ENCODE results near the gene LRP5.
"Not testable (repeated sequence)": the region's sequence is repeated elsewhere in the genome, so short reads cannot be mapped to it uniquely, and the experiment has no call there.

Gene LRP5

DNA sequence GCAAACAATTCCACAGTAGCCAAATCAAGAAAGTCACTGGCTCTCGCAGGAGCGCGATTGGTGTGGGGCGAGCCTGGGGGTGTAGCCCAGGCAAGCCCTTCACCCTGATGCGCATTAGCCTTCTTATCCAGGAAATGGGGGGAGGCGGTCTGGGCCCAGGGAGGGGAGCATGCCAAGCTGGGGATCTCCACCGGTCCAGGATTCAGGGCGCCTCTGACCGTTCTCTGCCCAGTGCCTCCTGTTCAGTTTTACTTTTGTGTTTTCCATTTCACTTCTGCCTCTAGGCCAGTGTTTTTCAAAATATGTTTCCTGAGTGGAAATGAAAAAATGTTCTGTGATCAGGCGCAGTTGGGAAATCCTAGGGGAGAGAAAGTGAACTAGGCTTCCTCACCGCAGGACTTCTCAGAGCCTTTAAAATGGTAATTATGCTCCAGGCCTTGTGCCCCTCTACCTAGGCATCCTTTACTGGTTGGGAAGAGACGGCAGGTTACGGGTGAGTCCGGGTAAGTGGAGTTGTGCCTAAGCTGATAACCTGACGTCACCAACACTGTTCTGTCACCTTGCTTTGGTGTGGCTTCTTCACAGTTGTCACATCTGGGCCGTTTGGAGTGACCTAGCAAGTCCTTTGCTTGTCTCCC, 18.4 kb downstream of the LRP5 start:
- DNase-seq: no peak

DNA sequence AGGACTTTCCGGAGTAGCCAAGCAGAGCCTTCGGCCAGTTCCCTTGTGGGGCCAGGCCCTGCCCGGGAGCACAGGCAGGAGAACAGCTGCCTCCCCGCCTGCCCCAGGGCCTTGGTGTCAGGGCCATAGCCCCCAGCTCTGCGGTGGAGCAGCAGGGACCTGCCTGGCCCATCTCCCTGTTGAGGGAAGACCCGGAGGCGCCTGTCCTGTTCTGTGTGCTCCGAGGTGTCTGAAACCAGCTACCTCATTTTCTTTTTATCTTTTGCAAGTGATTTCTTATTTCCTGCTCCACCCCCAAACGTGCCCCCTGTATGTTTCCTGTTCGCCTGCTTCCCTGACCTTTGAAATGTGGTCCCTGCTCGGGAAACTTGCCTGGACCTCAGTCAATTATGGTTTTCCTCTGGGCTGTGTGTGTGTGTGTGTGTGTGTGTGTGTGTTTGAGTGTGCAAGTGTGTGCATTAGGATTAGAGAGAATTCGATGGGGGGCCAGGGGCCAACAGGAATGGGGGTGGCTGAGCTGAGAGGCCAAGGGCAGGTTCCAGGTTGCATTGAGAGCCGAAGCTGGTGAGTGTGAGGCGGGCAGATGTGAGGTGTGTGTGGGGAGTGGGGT, 19.1 kb downstream of the LRP5 start:
- no peak for DNase-seq

DNA sequence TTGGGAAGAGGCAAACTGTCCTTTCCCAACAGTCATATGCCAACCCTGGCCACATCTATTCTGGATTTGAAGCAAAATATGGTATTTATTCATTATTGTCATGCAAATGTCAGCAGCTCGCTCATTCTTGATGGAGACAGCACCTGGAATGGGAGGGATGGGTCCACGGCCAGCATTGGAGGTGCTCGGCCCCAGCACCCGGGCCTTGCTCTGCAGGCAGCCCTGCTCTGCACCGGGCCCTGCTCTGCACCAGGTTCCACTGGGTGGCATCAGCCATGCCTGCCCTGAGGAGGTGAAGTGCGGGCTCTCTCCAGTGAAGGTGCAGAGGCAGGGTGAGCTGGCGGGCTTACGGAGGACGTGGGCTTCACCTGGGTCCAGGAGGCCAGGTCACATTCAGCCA, 19.8 kb downstream of the LRP5 start:
- DNase-seq: no peak

DNA sequence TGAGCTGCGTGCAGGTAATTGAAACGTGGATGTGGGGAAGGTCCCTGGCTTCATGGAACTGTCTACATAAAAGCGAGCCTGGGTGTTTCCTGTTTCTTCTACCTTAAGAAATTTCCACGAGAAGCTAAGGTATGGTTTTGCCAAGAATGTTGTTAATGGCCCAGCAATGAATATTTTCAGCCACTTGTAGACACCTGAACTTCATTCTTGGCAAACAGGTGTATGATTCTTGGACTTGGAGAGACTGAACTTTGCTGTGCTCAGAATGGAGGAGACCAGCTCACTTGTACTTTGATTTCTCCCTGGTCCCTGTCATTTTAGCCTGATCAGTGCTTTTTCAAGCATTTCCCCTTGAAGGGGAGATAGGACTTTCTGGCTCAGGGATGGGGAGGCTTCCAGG, 20.8 kb downstream of the LRP5 start:
- DNase-seq: no peak

DNA sequence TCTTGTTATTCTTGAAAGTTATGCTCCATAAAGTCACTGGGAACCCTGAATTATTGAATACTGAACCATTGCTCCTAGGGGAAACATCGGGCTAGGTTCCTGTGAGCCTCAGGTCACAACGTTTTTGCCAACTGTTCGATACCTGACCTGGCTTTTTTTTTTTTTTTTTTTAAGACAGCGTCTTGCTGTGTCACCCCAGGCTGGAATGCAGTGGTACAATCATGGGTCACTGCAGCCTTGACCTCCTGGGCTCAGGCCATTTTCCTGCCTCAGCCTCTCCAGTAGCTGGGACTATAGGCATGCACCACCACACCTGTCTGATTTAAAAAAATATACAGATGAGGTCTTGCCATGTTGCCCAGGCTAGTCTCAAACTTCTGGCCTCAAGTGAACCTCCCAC, 22.5 kb downstream of the LRP5 start:
- DNase-seq: no peak

DNA sequence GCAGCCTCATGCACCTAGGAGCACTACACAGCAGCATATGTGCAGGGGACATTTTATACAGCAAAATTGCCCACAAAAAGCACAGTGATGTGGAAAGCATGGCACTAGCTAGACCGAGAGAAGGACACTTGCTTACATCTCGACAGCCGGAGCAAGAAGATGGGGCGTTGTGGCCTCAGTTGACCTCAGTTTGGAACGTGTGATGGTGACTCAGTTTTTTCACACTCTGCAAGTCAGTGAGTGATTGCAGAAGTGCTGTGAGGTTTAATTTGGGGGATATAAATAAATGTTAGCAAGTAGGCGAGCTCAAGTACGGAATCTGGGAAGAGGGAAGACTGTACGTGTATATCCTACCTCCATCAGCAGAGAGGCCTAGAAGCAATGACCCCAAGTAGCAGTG, 23.3 kb downstream of the LRP5 start:
- DNase-seq: no peak

DNA sequence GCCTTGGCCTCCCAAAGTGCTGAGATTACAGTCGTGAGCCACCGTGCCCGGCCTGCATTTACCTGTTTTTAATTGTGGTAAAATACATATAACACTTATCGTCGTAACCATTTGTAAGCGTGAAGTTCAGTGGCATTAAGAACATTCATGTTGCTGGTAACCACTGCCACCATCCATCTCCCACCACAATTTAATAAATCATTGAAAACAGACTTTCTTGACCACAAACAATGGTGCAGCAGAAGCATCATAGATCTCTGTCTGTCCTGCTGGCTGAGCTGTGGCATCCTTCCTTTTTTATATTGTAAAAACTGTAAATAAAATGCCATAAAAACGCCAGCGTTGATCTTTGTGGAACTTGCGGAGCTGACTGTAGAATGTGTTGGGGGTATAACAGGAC, 24.3 kb downstream of the LRP5 start:
- no peak for DNase-seq

DNA sequence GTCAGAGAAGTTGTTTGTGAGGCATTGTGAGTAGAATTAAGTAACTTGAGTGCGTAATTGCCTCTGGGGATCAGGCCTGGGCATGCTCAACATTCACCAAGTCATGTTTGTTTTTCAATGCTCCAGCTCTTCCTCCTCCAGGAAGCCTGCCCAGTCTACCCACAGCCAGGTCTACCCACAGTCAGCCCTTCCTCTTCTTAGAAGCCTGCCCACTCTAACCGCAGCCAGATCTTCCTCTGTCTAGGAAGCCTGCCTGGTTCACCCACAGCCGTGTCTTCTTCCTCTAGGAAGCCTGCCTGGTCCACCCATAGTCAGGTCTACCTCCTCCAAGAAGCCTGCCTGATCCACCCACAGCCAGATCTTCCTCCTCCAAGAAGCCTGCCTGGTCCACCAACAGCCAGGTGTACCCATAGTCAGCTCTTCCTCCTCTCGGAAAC, 25.0 kb downstream of the LRP5 start:
- DNase-seq: no peak

DNA sequence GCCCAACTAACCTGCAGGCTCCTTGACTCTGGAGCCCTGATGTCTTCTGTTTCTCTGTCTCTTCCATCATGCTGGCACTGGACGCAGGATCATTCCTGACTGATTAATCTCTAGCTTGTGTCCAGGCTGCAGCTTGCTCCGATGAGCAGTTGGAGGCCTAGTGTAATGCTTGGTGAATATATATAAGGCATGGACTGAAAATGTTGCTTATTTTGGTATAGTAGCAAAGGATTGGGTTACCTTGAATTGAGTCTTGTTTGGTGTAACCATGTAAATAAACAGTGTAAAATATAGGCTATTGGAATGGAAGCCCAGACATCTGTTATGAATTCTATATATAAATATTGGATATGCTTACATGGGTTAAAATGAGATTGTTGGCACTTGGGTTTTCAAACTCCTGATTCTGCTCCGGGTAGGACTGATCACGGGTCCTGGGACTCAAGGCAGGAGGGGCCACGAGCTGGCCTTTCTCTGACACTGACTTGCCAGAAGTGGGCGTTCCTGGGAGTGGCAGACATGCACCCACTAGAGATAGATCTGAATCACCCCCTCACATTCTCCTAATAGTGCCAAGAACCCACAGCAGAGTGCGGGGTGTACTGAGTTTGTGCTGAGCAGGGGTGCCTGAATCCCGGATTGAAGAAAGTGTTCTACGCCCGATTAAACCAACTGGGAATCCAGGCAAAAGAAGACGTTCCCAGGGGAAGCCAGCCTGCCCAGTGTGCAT, 25.8 kb downstream of the LRP5 start:
- no peak for DNase-seq

DNA sequence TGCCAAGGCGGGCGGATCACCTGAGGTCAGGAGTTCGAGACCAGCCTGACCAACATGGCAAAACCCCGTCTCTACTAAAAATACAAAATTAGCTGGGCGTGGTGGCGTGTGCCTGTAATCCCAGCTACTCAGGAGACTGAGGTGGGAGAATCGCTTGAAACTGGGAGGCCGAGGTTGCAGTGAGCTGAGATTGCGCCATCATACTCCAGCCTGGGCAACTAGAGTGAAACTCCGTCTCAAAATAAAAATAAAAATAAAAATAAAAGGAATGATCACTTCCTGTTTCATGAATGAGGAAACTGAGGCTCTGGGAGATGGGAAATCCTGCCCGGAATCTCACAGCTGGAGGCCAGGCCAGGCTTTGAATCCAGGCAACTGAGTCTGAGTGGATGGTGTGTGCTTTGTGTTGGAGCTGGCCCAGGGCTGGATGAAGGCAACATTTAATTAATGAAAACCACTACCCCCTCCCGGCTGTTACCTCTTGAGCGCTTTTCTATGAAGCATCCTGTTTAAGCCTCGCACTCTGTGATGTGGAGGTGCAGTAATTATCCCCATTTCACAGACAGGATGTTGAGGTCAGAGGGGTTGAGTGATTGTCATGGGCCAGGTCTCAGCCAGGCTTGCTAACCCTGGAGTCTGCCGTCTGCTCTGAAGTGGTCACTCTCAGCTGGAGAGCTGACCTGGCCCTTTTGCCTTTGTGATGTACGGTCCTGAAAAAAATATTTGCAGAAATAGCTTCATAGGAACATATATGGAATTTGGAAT, 27.8 kb downstream of the LRP5 start:
- peak; percentile 32 for DNase-seq

DNA sequence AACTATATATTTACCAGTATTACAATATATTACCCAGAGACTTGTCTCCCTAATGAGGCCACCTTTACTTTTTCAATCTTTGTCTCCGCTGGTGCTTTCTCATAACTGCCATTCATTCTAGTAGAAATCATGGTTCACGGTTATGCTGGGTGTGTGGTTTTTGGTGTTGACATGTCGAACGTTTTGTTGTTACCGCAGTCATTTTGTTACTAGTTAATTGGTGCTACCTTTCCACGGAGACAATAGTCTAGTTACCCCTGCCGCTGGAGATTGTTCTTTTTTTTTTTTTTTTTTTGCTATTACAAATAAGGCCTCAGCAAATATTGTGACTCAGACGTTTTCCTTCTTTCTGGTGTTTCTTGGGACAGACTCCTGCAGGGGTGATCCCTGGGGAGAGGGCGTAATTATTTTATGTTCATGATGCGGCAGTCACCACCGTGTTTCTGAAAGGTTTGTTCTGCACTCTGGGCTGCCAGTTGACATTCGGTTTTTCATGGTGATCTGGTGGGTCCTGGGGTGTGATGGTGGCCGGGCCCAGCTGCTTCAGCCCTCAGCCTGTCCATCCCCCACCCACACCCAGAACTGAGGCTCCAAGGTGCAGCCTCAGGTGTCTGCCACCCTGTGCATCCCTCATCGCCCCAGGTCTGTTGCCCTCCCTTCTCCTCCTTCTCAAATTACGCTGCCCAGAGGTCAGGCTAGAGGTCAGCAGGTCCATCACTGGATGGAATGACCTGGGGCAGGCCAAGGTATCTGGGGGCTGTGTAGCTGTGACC, 28.6 kb downstream of the LRP5 start:
- no peak for DNase-seq

DNA sequence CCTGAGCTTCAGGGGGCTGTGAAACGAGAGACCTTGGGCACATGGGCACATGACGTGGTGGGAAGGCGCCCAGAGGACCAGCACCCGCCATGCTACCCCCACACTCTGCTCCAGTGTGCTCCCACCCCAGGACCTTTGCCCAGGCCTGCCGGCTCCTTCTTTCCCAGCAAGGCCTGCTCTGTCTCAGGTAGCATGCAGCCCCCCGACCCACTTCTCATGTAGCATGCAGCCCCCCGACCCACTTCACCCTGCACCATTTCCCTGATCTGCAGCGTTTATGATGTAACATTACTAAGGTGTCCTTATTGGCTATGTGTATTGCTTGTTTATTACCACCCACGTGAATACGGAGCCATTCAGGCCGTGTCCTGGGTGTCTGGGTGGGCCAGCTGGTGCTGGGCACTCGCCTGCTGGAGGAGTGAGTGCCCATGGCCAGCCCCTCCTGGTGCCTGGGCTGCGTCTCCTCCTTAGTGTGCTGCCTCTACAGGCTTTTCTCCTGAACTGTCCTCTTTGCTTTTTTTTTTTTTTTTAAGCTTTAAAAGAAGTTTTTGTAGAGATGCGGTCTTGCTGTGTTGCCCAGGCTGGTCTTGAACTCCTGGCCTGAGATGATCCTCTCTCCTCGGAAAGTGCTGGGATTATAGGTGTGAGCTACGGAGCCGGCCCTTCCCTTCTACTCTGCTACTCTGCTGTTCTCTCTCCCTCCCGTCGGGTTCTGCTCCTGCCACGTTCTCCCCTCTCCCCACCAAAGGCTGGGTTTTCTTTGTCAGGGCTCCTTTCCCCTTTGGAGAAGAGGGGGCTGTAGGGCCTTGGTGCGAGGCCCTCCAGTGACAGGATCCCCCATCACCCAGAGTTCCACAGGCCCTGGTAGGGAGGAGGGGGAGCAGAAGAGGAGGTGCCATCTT, 29.4 kb downstream of the LRP5 start:
- no peak for DNase-seq

DNA sequence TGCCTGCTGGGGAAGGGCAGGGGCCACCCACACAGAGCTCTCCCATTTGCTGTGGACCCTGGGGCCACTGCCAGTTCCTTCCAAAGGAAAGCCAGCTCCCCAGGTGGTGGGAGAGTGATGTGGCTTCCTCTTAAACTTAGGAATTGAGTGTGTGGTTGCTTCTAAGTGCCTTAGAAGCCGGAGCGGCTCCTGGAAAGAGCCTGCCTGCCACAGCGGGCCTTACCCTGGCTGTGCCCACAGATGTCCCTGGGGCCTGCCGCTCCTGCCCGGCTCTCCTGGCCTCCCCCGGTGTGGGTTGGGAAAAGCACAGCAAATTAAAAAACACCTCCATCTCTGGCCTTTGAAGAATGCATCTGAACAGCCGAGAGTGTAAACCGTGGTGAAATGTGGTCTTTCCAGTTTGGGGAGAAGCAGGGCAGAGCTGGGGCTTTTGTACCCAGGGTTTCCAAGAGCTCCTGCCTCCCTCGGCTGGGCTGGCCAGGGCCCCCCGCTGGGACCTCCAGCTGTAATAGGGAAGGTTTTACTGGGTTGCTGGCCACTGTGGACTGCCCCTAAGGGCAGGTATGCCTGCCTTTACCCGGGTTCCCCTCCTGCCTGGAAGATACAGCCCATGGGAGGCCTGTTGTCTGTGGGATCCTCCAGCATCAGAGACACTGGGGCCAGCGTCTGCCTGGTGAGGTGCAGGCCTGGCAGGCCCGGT, 30.2 kb downstream of the LRP5 start:
- no peak for DNase-seq

DNA sequence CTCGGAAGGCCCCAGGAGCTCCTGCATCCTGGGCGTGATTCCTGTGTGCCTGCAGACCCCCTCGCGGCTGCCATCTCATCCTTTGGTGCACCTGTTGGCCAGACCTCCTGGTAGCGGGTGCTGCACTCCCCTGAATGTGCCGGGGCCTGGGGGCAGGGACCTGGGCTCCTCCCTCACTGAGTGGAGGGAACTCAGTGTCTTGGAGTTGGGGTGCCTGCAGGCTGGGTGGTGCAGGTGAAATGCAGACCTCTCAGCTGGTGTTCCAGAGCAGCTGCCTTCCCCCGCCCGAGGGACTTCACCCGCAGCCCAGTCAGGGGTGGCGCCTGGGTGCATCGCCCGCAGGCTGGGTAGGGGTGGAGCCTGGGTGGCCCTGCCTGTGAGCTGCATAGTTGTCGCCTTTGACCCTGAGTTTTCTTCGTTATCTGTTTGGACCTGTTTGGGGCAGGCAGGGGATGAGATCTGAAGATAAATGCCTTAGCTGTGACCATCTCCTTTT, 31.4 kb downstream of the LRP5 start:
- no peak for DNase-seq

DNA sequence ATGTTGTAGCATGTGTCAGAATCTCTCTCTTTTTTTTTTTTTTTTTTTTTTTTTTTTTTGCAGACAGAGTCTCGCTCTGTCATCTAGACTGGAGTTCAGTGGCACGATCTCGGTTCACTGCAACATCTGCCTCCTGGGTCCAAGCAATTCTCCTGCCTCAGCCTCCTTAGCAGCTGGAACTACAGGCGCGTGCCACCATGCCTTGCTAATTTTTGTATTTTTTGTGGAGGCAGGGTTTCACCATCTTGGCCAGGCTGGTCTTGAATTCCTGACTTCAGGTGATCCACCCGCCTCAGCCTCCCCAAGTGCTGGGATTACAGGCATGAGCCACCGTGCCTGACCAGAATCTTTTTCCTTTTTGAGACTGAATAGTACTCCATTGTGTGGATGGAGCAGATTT, 32.4 kb downstream of the LRP5 start:
- DNase-seq: not testable (repeated sequence)

DNA sequence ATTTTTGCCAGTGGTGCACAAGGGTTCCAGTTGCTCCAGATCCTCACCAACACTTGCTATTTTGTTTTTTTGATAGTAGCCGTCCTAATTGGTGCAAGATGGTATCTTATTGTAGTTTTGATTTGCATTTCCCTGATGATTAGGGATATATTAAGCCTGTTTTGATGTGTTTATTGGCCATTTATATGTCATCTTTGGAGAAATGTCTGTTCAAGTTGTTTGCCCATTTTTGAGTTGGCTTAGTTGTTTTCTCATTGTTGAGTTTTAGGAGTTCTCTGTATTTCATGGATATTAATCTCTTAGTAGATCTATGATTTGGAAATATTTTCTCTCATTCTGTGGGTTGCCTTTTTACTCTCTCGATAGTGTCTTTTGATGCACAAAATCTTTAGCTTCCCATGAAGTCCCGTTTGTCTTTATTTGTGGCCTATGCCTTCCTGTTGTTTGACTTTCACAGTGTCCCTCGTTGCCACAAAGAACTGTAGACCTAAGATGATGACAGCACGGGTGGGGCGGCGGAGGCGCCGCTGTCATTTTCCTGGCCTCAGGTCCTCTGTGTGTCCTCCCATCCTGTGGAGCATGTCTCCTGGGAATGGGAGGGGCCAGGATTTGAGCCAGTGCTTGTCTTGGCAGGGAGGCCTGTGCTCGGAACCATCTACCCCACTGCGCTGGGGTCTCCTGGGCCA, 33.5 kb downstream of the LRP5 start:
- DNase-seq: no peak

DNA sequence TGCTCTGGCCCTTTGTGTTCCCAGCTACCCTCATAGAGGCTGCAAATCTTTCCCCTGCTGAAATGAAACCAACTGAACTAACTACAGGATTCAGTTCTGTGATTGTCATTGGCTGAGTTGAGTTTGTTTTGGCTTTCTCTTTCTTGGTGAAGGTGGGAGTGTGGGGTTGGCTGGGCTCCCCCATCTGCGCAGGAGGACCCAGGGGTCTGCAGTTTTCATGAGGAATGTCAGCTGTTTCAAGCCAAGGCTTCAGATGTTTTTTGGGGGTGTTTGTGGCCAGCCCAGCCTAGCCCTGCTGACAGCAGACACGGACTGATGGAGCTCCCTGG, 34.0 kb downstream of the LRP5 start:
- no peak for DNase-seq

DNA sequence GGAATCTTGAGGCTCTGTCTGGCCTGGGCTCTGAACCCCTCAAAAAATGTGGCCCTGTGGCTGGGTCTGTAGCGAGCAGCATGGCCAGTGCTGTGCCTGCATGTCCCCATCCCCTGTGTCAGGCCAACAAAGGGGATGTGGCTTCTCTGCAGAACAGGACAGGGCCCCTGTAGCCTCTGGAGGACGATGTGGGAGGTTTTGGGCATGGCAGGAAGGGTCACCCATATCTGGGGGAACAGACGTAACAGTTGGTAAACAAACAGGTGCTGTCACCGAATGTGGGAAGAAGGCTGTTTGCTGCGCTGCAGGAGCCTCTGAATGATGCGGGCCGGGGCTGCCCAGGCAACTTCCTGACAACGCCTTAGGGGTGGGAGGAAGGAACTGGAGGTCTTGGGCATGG, 35.0 kb downstream of the LRP5 start:
- DNase-seq: no peak

DNA sequence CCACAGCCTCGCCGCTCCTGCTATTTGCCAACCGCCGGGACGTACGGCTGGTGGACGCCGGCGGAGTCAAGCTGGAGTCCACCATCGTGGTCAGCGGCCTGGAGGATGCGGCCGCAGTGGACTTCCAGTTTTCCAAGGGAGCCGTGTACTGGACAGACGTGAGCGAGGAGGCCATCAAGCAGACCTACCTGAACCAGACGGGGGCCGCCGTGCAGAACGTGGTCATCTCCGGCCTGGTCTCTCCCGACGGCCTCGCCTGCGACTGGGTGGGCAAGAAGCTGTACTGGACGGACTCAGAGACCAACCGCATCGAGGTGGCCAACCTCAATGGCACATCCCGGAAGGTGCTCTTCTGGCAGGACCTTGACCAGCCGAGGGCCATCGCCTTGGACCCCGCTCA, 35.5 kb downstream of the LRP5 start:
- DNase-seq: no peak

DNA sequence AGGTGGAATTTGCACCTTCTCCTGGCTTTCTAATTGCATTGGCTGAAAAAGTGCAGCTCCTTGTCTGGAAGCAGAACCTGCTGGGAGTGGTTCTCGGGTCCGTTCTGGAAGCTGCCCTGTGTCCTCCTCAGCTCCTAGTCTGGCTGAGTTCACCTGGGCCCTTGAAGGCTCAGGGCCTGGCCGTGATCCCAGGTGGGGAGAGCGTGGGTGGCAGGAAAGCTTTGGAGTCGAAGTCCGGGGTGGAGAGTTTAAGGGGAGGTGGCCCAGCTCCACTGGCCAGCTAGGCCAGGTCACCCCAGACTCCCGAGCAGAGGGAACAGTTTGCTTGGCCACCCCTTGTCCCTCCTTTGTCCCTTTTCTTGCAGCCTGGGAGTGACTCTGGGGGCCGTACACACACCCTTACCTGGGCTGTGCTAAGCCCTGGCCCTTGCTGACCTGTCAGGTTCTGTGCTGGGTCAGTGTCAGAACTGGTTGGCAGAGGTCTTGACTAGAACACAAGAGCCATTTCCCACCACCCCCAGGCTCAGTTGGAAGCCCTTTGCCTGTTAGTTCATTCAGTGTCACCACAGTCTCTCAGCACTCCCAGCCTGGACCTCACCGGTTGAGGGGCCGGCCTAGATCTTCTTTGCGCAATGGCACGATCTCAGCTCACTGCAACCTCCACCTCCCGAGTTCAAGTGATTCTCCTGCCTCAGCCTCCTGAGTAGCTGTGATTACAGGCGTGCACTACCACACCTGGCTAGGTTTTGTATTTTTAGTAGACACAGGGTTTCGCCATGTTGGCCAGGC, 37.3 kb downstream of the LRP5 start:
- DNase-seq: no peak

All from activated effector memory CD4-positive, alpha-beta T cell treated with Interleukin-2 at 50 U/mL for 16 hours (primary cell).